ENCODE results near the gene MTHFD1L. TPM values are rescaled to one million over a fixed set of nuclear protein-coding genes. Genes with fewer than 3 reads are reported as not detected.

The MTHFD1L gene
- total RNA-seq, 3 donors from 2014 or later (not counting 1 experiment from before 2014, with no cell fraction given), result 3.8 to 4.5 (median 4.3) TPM

- no peaks in the 10 kb centered on the region for H3K27me3 ChIP-seq (ENCODE audit: control insufficient read depth, insufficient read depth, low read length)
- Mint-ChIP-seq H3K27me3 (ENCODE audit: low read depth in 2 of 2) (peaks cover 0 to 8% of the 10 kb centered on the region in 2 donors), H3K4me3 (no peak overlapping the region), H3K4me1 (no peaks in the 10 kb centered on the region), H3K36me3 (no peaks in the 10 kb centered on the region), H3K9me3 (no peaks in the 10 kb centered on the region), H3K27ac (no peak overlapping the region)
- no peaks in the 10 kb centered on the region for H3K4me1 ChIP-seq (ENCODE audit: control insufficient read depth, insufficient read depth, low read length)
- H3K36me3 ChIP-seq (ENCODE audit: control insufficient read depth, insufficient read depth, low read length), result no peaks in the 10 kb centered on the region
- no peak overlapping the region for H3K4me3 ChIP-seq (ENCODE audit: low read length)
- no peak for DNase-seq
- no peaks in the 10 kb centered on the region for H3K9me3 ChIP-seq (ENCODE audit: control insufficient read depth, insufficient read depth, low read length)
- WGBS (ENCODE audit: insufficient coverage), result 93% methylated on average over 5 of the region's 5 CpGs
- no peak for TF ChIP-seq CTCF (IDR thresholded peaks at IDR 0.05)
- intact Hi-C loops (cut with micrococcal nuclease), result no loop called here
- no peak for ATAC-seq
- no peak overlapping the region for H3K27ac ChIP-seq (ENCODE audit: low read length)
Measured at GRCh38 chr6:150841189-150841588, 24.3 kb upstream of the MTHFD1L start.

DNA sequence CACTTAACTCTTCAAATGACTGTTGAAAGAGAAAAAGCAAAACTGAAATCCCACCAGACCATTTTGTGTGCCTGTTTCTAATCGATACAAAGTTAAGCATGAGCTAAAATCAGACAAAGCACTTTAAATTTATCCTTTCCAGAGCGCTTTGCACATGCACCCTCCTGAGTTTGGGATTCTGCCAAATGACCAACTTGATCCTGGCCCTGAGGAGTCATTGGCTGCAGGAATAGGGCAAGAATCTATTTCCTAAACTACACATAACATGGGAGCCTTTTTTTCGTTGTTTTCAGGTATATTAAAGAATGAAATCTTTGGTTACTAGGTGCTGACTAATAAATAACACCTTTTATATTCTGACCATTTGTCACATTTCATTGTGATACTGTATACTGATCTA, 23.8 kb upstream of the MTHFD1L start:
- Histone ChIP-seq H3K9me3 (ENCODE audit: control insufficient read depth, insufficient read depth, low read length) (no peaks in the 10 kb centered on the region), H3K27ac (ENCODE audit: low read length) (no peak overlapping the region), H3K27me3 (ENCODE audit: control insufficient read depth, insufficient read depth, low read length) (no peaks in the 10 kb centered on the region), H3K4me3 (ENCODE audit: low read length) (no peak overlapping the region), H3K36me3 (ENCODE audit: control insufficient read depth, insufficient read depth, low read length) (no peaks in the 10 kb centered on the region), H3K4me1 (ENCODE audit: control insufficient read depth, insufficient read depth, low read length) (no peaks in the 10 kb centered on the region)
- Mint-ChIP-seq H3K27ac (no peak overlapping the region), H3K4me3 (no peak overlapping the region), H3K36me3 (no peaks in the 10 kb centered on the region), H3K4me1 (no peaks in the 10 kb centered on the region), H3K27me3 (ENCODE audit: low read depth in 2 of 2) (peaks cover 0 to 10% of the 10 kb centered on the region in 2 donors), H3K9me3 (no peaks in the 10 kb centered on the region)
- no peak for TF ChIP-seq CTCF (IDR thresholded peaks at IDR 0.05)
- 74% methylated on average over 2 of the region's 3 CpGs for WGBS (ENCODE audit: insufficient coverage)
- intact Hi-C loops (cut with micrococcal nuclease), result no loop called here
- DNase-seq, result no peak
- no peak for ATAC-seq

- peaks cover 10 to 11% of the 10 kb centered on the region in 2 donors for H3K27me3 Mint-ChIP-seq (ENCODE audit: low read depth in 2 of 2)
- H3K36me3 Mint-ChIP-seq, result no peaks in the 10 kb centered on the region
- no peaks in the 10 kb centered on the region for H3K4me1 Mint-ChIP-seq
- ATAC-seq (no peak), DNase-seq (no peak)
- Histone ChIP-seq H3K36me3 (ENCODE audit: control insufficient read depth, insufficient read depth, low read length) (no peaks in the 10 kb centered on the region), H3K4me3 (ENCODE audit: low read length) (no peak overlapping the region), H3K27ac (ENCODE audit: low read length) (no peak overlapping the region), H3K4me1 (ENCODE audit: control insufficient read depth, insufficient read depth, low read length) (no peaks in the 10 kb centered on the region), H3K27me3 (ENCODE audit: control insufficient read depth, insufficient read depth, low read length) (no peaks in the 10 kb centered on the region), H3K9me3 (ENCODE audit: control insufficient read depth, insufficient read depth, low read length) (no peaks in the 10 kb centered on the region)
- intact Hi-C loops (cut with micrococcal nuclease), result no loop called here
- no peaks in the 10 kb centered on the region for H3K9me3 Mint-ChIP-seq
- H3K27ac Mint-ChIP-seq, result no peak overlapping the region
- 100% methylated on average over 2 of the region's 3 CpGs for WGBS (ENCODE audit: insufficient coverage)
- no peak overlapping the region for H3K4me3 Mint-ChIP-seq
- no peak for TF ChIP-seq CTCF (IDR thresholded peaks at IDR 0.05)
Measured at GRCh38 chr6:150844371-150844770, 21.1 kb upstream of the MTHFD1L start.

DNA sequence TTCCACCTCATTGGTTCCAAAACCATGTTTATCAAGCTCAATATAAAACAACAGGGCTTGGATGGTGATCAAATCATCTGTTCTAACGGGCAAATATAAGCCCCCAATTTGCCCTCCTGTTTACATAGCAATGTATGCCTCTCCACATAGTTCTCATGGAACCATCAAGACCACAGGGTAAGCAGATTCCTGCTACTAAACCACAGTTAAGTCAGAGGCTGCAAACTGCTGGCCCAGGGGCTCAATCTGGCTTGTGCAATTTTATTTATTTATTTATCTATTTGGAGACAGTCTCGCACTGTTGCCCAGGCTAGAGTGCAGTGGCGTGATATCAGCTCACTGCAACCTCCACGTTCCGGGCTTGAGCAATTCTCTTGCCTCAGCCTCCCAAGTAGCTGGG, 18.9 kb upstream of the MTHFD1L start:
- 97% methylated on average over 5 of the region's 5 CpGs for WGBS (ENCODE audit: insufficient coverage)
- H3K27ac ChIP-seq (ENCODE audit: low read length), result no peak overlapping the region

More for the DNA sequence above, 18.9 kb upstream of the MTHFD1L start:
- ATAC-seq (no peak), DNase-seq (no peak)
- no peak overlapping the region for H3K4me3 ChIP-seq (ENCODE audit: low read length)
- TF ChIP-seq CTCF (IDR thresholded peaks at IDR 0.05), result no peak
- Mint-ChIP-seq H3K27ac (no peak overlapping the region), H3K9me3 (no peaks in the 10 kb centered on the region), H3K27me3 (ENCODE audit: low read depth in 2 of 2) (peaks cover 11 to 13% of the 10 kb centered on the region in 2 donors), H3K4me3 (no peak overlapping the region), H3K36me3 (no peaks in the 10 kb centered on the region), H3K4me1 (no peaks in the 10 kb centered on the region)
- no peaks in the 10 kb centered on the region for H3K4me1 ChIP-seq (ENCODE audit: control insufficient read depth, insufficient read depth, low read length)
- intact Hi-C loops (cut with micrococcal nuclease), result no loop called here
- H3K9me3 ChIP-seq (ENCODE audit: control insufficient read depth, insufficient read depth, low read length), result no peaks in the 10 kb centered on the region
- no peaks in the 10 kb centered on the region for H3K27me3 ChIP-seq (ENCODE audit: control insufficient read depth, insufficient read depth, low read length)
- no peaks in the 10 kb centered on the region for H3K36me3 ChIP-seq (ENCODE audit: control insufficient read depth, insufficient read depth, low read length)
